Heart left ventricle (tissue), 16 donors: Measurements from ENCODE around the gene SCGB3A2. TPM values are rescaled to one million over a fixed set of nuclear protein-coding genes. Genes with fewer than 3 reads are reported as not detected.

Experiments used
- ATAC-seq, 4 donors: fragments of 200-7000 bp; cut with Tn5 transposase; one replicate each; pipeline ENCODE4 v1.9.1; 2020 to 2022; ENCODE audit warnings: moderate library complexity in 4 of 4, mild to moderate bottlenecking in 3 of 4, moderate number of reproducible peaks in 1 of 4
- DNase-seq, 5 donors: peaks; one replicate each; pipeline ENCODE4 v3.0.0-alpha.2; 2020
- H3K27ac ChIP-seq, 12 donors: fragments of 200-600 bp; sonication (generic) in 4 of 12; one replicate each; pipeline versions ENCODE4 v1.5.0 to v1.8.0; 2016 to 2022; ENCODE audit warnings: mild to moderate bottlenecking in 2 of 12
- H3K27me3 ChIP-seq, 9 donors: fragments of 200-600 bp; sonication (generic) in 2 of 9; one replicate each; pipeline versions ENCODE4 v1.5.1 to v1.8.0; 2016 to 2022; ENCODE audit warnings: mild to moderate bottlenecking in 3 of 9
- H3K36me3 ChIP-seq, 9 donors: fragments of 200-600 bp; sonication (generic) in 2 of 9; one replicate each; pipeline versions ENCODE4 v1.5.0 to v1.8.0; 2018 to 2022; ENCODE audit warnings: mild to moderate bottlenecking in 2 of 9
- H3K4me1 ChIP-seq, 12 donors: fragments of 200-600 bp; sonication (generic) in 4 of 12; one replicate each; pipeline versions ENCODE4 v1.5.0 to v1.8.0; 2016 to 2022; ENCODE audit warnings: mild to moderate bottlenecking in 3 of 12
- H3K4me3 ChIP-seq, 12 donors: fragments of 200-600 bp; sonication (generic) in 4 of 12; one replicate each; pipeline versions ENCODE4 v1.5.0 to v1.8.0; 2017 to 2022; ENCODE audit warnings: mild to moderate bottlenecking in 9 of 12, moderate library complexity in 4 of 12
- H3K9me3 ChIP-seq, 12 donors: fragments of 200-600 bp; sonication (generic) in 4 of 12; one replicate each; pipeline versions ENCODE4 v1.5.0 to v1.8.0; 2016 to 2022; ENCODE audit warnings: mild to moderate bottlenecking in 1 of 12
- CTCF ChIP-seq, 12 donors: fragments of 200-600 bp; sonication (generic) in 4 of 12; IDR thresholded peaks; one replicate each; pipeline versions ENCODE4 v1.5.0 to v1.8.0; 2018 to 2022; ENCODE audit warnings: antibody characterized with exemption in 12 of 12, mild to moderate bottlenecking in 5 of 12
- POLR2A ChIP-seq, 2 donors: fragments of 450-650 bp; IDR thresholded peaks; one replicate each; pipeline ENCODE4 v1.6.1; 2017; ENCODE audit warnings: antibody characterized with exemption in 2 of 2, mild to moderate bottlenecking in 2 of 2, moderate library complexity in 2 of 2
- WGBS, 4 donors: extraction: QIAGEN DNeasy Blood & Tissue Kit in 2 of 4; methylation state at CpG; one replicate each; pipeline versions ENCODE4 v1.1.5 to v1.1.7; 2013 to 2018; 5-methylcytosine and 5-hydroxymethylcytosine counted together
- intact Hi-C, 10 donors: fragments of 100-400 bp; cut with DNase I; formaldehyde crosslinking; loops; one replicate each; pipeline versions ENCODE4 v1.11.1 to v1.14.2; 2022
- polyA plus RNA-seq, 2 donors: library from polyadenylated mRNA; stranded (reverse); fragments of 200-250 nt; gene quantifications; one replicate each; pipeline ENCODE4 v1.2.3, GENCODE V29; 2013
- total RNA-seq, 9 donors: library from RNA; depleted of rRNA in 2 of 9; stranded (reverse); fragments of >200 nt in 2 of 9; fragmentation: NEBNext Ultra II Directional in 3 of 9; extraction: Animal tissue kit (Norgen Biotek cat#: 25700) in 3 of 9; gene quantifications; one replicate each; pipeline versions ENCODE4 v1.1.0 to v1.2.4, GENCODE V29; 2016 to 2023
- donor health status: ischemic (EF 13 %, LVEDD 7.1; RV severe dilation, severe dysfunction).
- donor health status: healthy with polysubstance abuse.
- donor health status: DM: no; HTN: yes; CAD: no.
- donor health status: DM: no; HTN: no; CAD: no.
- donor health status: ischemic (EF 25% LVEDD 6.9; RV normal size, moderate dysfunction).
- donor health status: ischemic (EF 25% LVEDD 5.7; RV mildly dilated, moderate dysfunction).
- donor health status: healthy.
- donor health status: DM: yes; HTN: yes; CAD: no.
- donor health status: ischemic (EF 35%, LVEDD 5.7; RV mildly dilated, moderate dysfunction).
- donor health status: nonischemic (EF 11% LVEDD 7.7; RV severe dilation, severe dysfunction).
- donor health status: DM: yes; HTN: yes; CAD: no.
- donor health status: PGD.
- donor health status: ischemic (EF 29% LVEDD 5.4; RV normal size, mild dysfunction).
- donor health status: nonischemic (EF 23%, LVEDD 6.1; RV moderate dilation, normal function).

SCGB3A2 gene
- total and polyA plus RNA-seq, 11 donors: 0.30 TPM; not detected in 10

GRCh38 chr5:147927901-147928300, 49.4 kb downstream of the SCGB3A2 start:
- 40 to 59% (median 47%) methylated on average over 3 of the region's 3 CpGs for WGBS, 4 donors
- Histone ChIP-seq H3K4me1 (no peaks in the 10 kb centered on the region), H3K36me3 (no peaks in the 10 kb centered on the region), H3K27me3 (no peaks in the 10 kb centered on the region), H3K9me3 (no peaks in the 10 kb centered on the region), H3K4me3 (no peak overlapping the region), H3K27ac (peak overlapping the region in 1 of 12 donors; percentile 18)
- no peak for TF ChIP-seq POLR2A (IDR thresholded peaks at IDR 0.05)
- no peak for TF ChIP-seq CTCF (IDR thresholded peaks at IDR 0.05)
- ATAC-seq: no peak
- intact Hi-C loops: no loop called here
- no peak for DNase-seq

- 55 to 81% (median 67%) methylated on average over 2 of the region's 2 CpGs for WGBS, 4 donors
- TF ChIP-seq POLR2A (IDR thresholded peaks at IDR 0.05) (no peak), CTCF (IDR thresholded peaks at IDR 0.05) (no peak)
- no peaks in the 10 kb centered on the region for H3K9me3 ChIP-seq
- no peaks in the 10 kb centered on the region for H3K36me3 ChIP-seq
- H3K27me3 ChIP-seq: no peaks in the 10 kb centered on the region
- DNase-seq (no peak), ATAC-seq (no peak)
- H3K27ac ChIP-seq: no peak overlapping the region
- intact Hi-C loops: loop anchor here in 5 of 10 donors (5.0 to 10.0 kb wide), 3 partner anchors 43 to 306 kb away; no protein-coding TSS in a partner anchor
- no peak overlapping the region for H3K4me3 ChIP-seq
- no peaks in the 10 kb centered on the region for H3K4me1 ChIP-seq
Observed at GRCh38 chr5:147930769-147931168, 52.3 kb downstream of the SCGB3A2 start.

Other genes with a start within 250 kb of the SCGB3A2 start
- gene JAKMIP2, start 96.0 kb upstream of the SCGB3A2 start, total RNA-seq: 1 to 10 TPM in 1 of 9 donors, under 1 TPM in 7, not detected in 1; 0.05 to 1.5 (median 0.24) TPM
- under 1 TPM; under 0.01 to 0.08 TPM for gene JAKMIP2, start 96.0 kb upstream of the SCGB3A2 start, polyA plus RNA-seq
- 10 to 100 TPM in 1 of 9 donors, 1 to 10 TPM in 3, under 1 TPM in 2, not detected in 3; 0.58 to 32.4 (median 3.5) TPM for gene SPINK1, start 47.0 kb upstream of the SCGB3A2 start, total RNA-seq
- 10 to 100 TPM in 1 of 2 donors, under 1 TPM in 1; 0.50 to 29.0 TPM for gene SPINK1, start 47.0 kb upstream of the SCGB3A2 start, polyA plus RNA-seq
- gene C5orf46, start 27.8 kb downstream of the SCGB3A2 start, total RNA-seq: 10 to 100 TPM in 1 of 9 donors, 1 to 10 TPM in 7, not detected in 1; 3.8 to 14.1 (median 6.1) TPM
- gene C5orf46, start 27.8 kb downstream of the SCGB3A2 start, polyA plus RNA-seq: 10 to 100 TPM in 1 of 2 donors, 1 to 10 TPM in 1; 7.9 to 28.6 TPM
- 1 to 10 TPM in 1 of 9 donors, under 1 TPM in 6, not detected in 2; 0.16 to 1.7 (median 0.44) TPM for gene SPINK5, start 185.3 kb downstream of the SCGB3A2 start, total RNA-seq
- gene SPINK5, start 185.3 kb downstream of the SCGB3A2 start, polyA plus RNA-seq: 1 to 10 TPM in 1 of 2 donors, under 1 TPM in 1; 0.72 to 2.3 TPM